Stimulated activated CD8-positive, alpha-beta memory T cell treated with anti-CD3 and anti-CD28 coated beads, Interleukin-15, amount 100 ng/mL, for 24 hours (primary cell): ENCODE results near the gene MED8.
A peak's percentile ranks its signal among the peaks of the same experiment; 100 is the strongest.

Experiments used
- DNase-seq: peaks from one replicate; pipeline ENCODE4 v3.0.0-alpha.2; 2020; ENCODE audit warnings: low read depth

MED8 gene

DNA sequence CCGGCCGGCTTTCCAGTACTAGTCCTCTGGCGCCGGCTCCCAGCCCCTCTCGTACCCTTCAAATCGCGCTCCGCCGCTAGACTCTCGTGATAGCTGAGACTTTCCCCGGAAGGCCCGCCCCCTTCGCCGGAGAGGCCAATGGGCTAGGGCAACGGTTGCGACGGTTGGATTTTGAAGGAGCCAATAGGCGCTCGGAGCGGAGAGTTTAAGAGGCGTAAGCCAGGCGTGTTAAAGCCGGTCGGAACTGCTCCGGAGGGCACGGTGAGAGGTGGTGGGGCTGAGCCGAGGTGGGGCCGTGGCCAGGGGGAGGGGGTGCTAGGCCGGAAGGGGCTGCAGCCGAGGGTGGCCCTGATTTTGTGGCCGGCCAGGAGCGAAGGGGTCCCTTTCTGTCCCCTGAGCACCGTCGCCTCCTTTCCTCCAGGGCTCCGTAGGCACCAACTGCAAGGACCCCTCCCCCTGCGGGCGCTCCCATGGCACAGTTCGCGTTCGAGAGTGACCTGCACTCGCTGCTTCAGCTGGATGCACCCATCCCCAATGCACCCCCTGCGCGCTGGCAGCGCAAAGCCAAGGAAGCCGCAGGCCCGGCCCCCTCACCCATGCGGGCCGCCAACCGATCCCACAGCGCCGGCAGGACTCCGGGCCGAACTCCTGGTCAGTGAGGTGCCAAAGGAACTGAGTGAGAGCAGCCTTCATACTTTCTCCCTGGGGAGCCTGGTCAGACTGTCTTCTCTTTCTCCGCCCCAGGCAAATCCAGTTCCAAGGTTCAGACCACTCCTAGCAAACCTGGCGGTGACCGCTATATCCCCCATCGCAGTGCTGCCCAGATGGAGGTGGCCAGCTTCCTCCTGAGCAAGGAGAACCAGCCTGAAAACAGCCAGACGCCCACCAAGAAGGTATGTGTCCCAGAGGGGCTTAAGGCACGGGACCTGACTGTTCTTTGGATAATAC lies 30.6 kb downstream of the MED8 start, which contains the start of gene CDC20:
CDC20 (plus strand) TSS at position 236 of the 948 bp plus-strand sequence; CDS start at position 471, 235 bp downstream.
- peak; percentile 97 for DNase-seq

DNA sequence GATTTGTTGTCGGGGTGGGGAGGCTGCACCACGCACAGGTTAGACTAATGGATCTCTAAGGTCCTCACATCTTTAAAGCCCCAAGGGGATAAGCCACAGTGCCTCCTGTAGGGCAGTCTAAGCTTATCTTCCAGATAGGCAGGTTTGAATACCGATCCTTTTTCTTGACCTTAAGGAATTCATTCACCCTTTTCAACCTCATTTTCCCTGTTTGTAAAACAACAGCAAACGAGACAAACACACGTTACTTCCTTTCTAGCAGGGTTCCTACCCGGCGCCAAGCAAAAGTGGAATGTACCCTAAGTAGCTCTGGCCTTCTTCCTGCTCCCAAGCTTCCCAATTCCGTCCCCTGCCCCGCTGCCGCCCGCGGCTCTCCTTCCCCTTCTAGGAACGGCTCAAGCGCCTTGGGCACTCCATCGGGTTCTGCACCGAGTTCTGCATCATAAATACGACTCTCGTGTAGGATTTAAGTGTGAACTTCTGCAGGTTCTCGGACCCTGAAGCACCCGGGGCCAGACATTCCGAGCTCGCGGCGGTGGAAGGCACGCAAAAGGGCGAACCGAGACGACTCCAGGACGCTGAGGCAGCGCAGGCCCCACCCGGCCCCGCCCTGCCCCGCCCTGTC lies 31.4 kb downstream of the MED8 start:
- DNase-seq = no peak

DNA sequence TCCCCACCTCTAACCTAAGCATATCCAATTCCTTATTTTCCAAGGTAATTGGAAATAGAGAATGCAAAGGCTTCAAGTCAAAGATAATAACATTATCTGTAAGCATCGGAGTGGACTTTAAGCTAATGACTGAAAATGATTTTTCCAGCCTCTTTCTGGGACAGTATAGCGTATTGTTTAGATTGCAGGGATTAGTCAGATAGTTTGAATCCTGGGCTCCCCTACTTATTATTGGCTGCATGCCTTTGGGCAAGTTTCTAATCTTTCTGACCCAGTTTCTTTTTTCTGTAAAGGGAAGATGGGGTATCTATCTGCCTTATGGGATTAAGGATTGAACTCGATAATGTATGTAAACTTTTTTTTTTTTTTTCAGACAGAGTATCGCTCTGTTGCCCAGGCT lies 32.3 kb downstream of the MED8 start:
- no peak for DNase-seq

DNA sequence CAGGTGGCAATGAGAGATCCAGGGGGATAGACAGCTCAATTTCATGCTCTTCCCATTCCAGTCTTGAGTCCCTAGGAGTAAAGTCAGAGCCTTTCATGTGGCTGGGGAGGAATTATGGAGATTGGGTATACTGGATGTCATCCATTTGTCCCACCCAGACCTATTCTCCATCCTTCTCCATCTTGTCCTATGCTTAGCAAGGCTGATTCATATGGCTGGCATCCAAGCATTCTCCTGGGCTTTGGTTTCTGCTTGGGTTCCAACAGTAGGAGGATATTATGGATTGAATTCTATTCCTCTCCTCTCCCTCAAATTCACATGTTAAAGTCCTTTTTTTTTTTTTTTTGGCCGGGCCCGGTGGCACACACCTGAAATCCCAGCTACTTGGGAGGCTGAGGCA lies 34.7 kb downstream of the MED8 start:
- no peak for DNase-seq

DNA sequence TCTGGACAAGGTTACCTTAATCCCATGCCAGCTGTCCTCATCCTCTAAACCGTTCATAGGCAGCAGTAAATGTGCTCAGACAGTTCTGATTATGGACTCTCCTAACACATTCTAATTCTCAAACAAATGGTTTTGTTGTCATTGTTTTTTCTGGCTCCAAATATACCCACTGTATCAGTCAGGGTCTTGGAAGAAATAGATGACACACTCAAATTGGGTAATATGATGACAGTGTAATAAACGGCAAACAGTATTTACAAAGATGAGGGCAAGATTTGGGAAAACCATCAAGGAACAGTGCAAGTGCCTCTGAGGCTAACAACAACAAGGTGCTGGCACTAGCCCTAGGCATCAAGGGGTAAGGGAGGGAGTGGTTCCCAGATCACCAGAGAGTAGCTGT lies 35.1 kb downstream of the MED8 start:
- no peak for DNase-seq

DNA sequence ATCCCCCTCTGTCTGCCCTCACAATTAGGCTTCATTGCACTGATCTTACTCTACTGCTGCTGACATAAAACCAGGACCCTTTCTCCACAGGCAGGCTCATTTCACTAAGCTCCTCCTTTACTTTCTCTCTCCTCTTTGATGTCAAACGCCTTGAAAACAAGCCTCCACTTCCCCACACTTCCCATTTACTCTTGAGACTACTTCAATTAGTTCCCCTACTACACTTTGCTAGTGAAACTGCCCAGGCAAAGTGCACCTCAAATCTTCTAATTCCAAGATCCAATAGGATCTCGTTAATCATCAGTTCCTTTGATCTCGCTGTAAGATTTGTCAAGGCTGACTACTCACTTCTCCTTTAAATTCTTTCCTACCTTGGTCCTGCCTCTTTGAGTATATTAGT lies 36.7 kb downstream of the MED8 start:
- DNase-seq = no peak

DNA sequence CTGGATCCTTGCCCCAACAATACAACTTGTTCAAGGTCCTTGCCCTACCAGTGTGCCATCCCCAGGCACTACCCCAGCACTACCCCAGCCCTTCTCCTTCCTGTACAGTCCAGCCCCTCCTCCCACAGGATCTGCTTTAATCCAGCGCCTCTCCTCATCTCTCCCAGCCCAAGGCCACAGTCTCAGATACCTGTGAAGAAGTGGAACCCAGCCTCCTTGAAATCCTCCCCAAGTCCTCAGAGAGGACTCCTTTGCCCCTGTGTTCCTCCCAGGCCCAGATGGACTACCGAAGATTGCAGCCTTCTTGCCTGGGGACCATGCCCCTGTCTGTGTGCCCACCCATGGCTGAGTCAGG lies 37.3 kb downstream of the MED8 start:
- no peak for DNase-seq

DNA sequence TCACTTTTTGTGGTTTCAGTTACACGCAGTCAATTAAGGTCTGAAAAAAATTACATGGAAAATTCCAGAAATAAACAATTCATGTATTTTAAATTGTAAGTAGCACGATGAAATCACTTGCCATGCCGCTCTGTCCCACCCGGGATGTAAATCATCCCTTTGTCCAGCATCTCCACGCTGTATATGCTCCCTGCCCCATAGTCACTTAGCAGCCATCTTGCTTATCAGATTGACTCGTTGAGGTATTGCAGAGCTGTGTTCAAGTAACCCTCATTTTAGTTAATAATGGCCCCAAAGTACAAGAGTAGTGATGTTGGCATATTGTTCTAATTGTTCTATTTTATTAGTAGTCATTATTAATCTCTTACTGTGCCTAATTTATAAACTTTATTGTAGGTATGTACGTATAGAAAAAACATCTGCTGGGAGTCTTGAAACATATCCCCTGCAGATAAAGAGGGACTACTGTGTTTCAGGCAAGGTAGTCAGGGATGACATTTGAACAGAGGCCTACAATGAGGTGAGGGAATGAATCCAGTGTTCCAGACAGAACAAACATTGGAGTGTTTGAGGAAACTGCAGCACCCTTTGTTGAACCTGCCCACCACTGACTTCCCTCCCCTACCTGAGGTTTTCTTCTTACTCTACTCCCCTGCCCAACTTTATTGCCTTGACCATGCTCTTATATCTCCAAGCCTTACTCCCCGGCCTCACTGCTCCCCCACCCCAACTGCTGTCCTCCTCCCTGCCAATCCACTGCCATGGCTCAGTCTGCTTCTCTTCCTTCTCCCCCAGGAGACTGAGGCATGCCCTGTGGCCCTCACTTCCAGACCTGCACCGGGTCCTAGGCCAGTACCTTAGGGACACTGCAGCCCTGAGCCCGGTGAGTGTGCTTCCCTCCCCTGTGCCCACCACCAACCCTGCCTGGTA lies 37.9 kb downstream of the MED8 start:
- DNase-seq = no peak

DNA sequence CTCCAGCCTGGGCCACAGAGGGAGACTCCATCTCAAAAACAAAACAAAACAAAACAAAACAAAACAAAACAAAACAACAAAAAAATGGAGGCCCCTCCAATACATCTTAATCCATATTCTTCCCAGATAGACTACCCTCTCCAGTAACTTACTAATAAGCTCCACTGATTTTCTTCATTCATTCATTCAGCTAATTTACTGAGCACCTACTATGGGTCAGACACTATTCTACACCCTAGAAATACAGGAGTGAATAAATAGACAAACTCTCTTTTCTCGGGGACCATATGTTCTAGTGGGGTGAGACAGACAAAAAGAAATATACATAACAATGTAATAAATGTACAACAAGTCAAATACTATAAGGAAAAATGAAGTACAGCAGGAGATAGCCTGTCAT lies 38.6 kb downstream of the MED8 start:
- DNase-seq = no peak

DNA sequence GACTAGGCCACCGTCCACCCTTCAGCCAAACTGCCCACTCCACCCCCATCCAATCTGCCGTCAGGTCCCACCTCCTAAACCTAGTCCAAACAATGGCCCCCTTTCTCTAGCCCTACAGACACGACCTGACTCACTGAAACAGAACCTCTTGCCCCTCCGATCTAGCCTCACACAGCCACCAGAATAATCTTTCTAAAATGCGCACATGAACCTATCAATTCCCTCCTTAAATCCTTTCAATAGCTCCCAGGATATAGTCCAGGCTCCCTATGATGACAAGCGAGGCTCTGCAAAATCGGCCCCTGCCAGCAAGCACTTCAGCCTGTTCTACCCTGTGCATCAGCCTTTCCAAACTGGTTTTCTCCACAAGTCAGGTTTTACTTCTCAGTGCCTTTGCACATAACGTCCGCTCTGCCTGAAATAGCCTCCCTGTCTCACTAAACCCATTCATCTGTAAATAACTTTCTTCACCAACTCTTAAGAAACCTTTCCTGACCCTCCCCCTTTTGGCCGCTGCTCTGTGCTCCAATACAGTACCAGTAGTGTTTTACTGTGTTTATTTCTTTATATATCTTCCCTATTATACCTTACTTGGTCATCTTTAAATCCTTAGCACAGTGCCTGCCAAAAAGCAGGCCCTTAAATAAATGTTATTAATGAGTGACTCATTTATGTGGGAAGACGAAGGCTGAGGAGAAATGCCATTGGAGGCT lies 39.9 kb downstream of the MED8 start:
- no peak for DNase-seq

DNA sequence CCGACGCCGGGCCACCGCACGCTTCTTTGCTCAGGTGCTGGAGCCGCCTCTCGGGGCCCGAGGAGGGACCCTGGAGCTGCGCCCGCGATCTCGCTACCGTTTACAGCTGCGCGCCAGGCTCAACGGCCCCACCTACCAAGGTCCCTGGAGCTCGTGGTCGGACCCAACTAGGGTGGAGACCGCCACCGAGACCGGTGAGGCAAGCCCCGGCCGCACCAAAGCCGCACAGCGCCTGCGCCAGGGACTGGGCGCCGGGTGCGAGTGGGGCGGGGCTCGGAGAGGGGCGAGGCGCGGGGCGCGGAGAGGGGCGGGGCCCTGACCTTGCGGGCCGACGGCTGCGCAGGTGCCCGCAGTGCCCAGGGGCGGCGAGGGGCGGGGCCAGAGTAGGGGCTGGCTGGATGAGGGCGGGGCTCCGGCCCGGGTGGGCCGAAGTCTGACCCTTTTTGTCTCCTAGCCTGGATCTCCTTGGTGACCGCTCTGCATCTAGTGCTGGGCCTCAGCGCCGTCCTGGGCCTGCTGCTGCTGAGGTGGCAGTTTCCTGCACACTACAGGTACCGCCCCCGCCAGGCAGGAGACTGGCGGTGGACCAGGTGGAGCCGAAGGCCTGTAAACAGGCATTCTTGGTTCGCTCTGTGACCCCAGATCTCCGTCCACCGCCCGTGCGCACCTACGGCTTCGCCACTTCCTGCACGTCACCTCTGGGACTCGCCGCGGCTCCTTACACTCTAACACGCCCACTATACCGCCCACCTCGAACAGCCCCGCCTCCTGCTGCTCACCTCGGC lies 40.6 kb downstream of the MED8 start:
- DNase-seq = no peak

DNA sequence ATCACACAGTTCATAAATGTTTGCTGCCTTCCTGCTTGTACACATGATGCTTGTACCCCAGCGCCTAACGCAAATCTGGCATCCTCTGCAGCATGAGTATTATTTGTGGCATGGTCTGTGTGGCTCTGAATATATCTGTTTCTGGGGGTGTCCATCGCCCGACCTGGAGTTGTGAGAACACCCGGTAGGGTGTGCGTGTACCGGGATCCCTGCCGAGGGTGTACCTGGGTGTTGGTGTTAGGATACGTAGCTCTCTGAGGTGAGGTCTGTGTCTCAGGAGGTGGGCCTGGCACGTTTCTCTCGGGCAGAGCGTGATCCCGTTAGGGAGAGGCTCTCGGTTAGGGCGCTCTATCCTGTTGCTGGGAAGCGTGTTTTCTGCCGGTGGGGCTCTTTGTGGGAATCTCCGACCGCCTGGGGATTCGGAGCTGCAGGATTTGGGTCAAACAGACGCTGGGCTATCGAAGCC lies 41.2 kb downstream of the MED8 start:
- DNase-seq = no peak

DNA sequence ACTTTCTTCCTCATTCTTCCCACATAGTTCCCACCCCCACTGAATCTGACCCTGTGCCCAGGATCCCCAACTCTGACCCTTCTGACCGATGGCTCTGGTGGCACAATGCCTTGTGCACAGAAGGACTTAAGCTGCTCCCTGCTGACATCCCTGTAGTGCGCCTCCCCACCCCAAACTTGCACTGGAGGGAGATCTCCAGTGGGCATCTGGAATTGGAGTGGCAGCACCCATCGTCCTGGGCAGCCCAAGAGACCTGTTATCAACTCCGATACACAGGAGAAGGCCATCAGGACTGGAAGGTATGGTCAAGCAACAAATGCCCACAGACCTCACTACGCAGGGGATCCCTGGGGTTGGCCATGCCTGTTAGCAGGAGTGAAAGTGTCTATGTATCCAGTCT lies 43.0 kb downstream of the MED8 start:
- no peak for DNase-seq

DNA sequence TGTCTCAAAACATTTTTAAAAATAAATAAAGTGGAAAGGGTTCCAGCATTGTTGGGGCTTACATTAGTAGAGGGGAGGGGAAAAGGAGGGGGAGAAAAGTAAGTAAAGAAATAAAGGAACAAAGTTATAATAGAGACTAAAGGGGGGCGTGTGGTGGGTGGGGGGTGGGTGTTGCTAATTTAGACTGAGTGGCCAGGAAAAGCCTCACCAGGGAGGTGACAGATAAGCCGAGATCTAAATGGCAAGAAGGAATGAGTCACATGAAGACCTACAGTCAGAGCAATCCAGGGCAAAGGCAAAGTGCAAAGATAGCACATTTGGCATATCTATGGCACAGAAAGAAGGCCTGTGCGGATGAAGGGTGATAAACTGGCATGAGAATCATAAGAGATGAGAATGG lies 44.5 kb downstream of the MED8 start:
- DNase-seq = no peak

DNA sequence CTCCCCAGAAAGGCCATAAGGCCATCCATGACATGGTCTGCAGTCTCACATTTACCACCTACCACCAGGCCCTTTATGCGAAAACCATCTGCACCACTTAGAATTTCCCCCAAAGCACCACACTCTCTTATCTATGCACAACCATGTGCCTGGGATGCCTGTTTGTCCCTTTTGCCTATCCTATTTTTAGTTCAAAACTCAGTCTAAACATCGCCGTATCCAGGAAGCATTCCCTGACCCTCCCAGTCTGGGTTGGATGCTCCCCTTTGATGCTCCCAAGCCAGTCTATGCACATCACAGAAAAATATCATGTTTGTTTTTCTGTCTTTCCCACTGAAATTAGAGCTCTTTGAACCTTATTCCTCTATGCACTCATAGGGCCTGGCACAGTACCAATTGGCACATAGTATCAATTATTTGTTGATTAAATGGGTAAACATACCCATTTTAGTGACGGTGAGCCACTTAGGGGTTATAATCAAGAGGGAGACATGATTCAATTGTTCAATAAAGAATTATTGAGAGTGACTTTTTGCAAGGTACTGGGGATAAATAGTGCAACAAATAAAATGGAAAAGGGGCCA lies 45.2 kb downstream of the MED8 start:
- no peak for DNase-seq

DNA sequence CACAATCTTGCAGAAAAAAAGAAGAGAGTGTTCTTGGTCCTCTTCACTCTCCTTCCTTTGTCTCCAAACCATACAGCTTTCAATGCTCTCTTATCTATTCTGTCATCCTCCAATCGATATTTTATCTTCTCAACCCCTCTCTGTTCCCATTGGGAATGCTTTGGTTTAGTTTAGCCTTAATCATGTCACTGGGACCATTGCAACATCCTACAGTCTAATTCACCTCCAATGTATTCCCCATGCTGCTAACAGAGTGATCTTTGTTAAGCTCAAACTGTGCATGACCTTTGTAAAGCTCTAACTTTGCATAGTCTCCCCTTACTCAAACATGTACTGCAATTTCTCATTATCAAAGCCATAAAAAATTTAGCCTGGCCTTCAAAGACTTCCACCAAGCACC lies 49.0 kb downstream of the MED8 start:
- DNase-seq = no peak

DNA sequence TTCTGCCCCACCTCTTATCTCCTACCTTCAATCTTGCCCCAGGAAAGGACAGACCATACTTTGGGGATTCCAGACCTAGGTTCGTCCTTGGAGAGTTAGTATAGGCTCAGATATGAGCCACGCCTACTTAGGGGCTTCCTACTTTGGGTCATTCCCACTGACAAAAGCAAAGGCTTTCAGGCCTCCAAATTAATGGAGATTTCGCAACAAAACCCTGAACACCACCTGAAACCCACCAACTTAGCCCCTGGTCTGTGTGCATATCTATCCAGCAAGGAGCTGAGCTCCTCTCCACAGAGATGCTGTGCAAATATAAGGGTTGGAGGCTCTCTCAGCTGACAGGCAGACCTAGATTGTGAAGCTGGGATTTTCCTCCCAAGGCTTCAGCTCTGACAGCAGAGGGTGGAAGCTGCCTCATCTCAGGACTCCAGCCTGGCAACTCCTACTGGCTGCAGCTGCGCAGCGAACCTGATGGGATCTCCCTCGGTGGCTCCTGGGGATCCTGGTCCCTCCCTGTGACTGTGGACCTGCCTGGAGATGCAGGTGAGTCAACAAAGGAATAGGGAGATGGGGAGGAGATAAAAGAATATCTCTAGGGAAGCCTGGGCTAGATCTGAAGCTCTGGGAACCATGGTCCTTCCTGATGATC lies 49.9 kb downstream of the MED8 start:
- no peak for DNase-seq

DNA sequence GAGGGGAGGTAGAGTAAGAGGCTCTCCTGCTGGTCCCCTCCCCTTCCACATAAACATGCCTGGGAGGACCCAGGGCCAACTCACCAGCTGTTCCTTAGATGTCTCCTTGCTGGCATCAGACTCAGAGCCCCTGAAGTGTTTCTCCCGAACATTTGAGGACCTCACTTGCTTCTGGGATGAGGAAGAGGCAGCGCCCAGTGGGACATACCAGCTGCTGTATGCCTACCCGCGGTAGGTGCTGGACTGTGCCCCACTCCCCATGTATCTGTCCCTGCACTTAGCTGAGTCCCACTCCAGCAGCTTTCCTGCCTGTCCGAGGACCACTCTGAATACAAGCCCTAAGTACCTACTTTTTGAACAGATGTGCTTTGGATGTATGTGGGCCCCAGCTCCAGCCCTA lies 51.6 kb downstream of the MED8 start:
- DNase-seq = no peak

DNA sequence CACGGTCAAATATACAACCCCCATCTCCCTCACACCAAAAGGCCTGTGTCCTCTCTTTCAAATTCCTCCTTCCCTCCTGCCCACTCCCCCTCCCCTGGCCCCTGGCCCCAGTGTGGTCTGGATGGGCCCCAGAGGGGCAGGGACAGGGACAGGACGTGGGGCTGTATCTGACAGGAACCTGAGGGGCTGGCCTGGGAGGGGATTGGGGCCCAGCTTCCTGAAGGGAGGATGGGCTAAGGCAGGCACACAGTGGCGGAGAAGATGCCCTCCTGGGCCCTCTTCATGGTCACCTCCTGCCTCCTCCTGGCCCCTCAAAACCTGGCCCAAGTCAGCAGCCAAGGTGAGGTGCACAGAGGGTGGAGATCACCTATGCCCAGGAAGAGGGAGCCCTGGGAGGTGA lies 52.0 kb downstream of the MED8 start, which contains the start of gene MPL:
MPL (plus strand) TSS at position 231 of the 400 bp plus-strand sequence; CDS start at position 262, 31 bp downstream.
- DNase-seq = no peak
